Parathyroid adenoma (tissue), 2 donors: ENCODE measurements around the gene DNHD1.
A peak's percentile ranks its signal among the peaks of the same experiment; 100 is the strongest.

Experiments used
- H2AFZ ChIP-seq: fragments of 300-600 bp; sonication (generic); one replicate; pipeline ENCODE4 v1.7.0; 2017; ENCODE audit warnings: antibody characterized with exemption, mild to moderate bottlenecking
- H3K27ac ChIP-seq: fragments of 300-600 bp; sonication (generic); one replicate; pipeline ENCODE4 v1.7.0; 2017
- H3K27me3 ChIP-seq: fragments of 300-600 bp; sonication (generic); one replicate; pipeline ENCODE4 v1.7.0; 2017; ENCODE audit warnings: low read length; ENCODE audit not compliant: control insufficient read depth, insufficient read depth
- H3K36me3 ChIP-seq: fragments of 300-600 bp; sonication (generic); one replicate; pipeline ENCODE4 v1.7.0; 2017; ENCODE audit warnings: low read length; ENCODE audit not compliant: control insufficient read depth, insufficient read depth
- H3K4me1 ChIP-seq: fragments of 300-600 bp; sonication (generic); one replicate; pipeline ENCODE4 v1.7.0; 2017; ENCODE audit warnings: control low read depth
- H3K4me2 ChIP-seq: fragments of 300-600 bp; sonication (generic); one replicate; pipeline ENCODE4 v1.7.0; 2017; ENCODE audit warnings: low read length
- H3K4me3 ChIP-seq: fragments of 300-600 bp; sonication (generic); one replicate; pipeline ENCODE4 v1.7.0; 2017; ENCODE audit warnings: low read depth, low read length
- H3K79me2 ChIP-seq: fragments of 300-600 bp; sonication (generic); one replicate; pipeline ENCODE4 v1.7.0; 2017; ENCODE audit warnings: control low read depth
- H3K9ac ChIP-seq: fragments of 300-600 bp; sonication (generic); one replicate; pipeline ENCODE4 v1.7.0; 2017; ENCODE audit warnings: mild to moderate bottlenecking
- H3K9me3 ChIP-seq: fragments of 300-600 bp; sonication (generic); one replicate; pipeline ENCODE4 v1.7.0; 2017; ENCODE audit warnings: low read length; ENCODE audit not compliant: control insufficient read depth
- TF ChIP-seq, protein P1 (sequence below): fragments of 300-600 bp; sonication (generic); IDR thresholded peaks from one replicate; pipeline ENCODE4 v1.7.0; 2017; ENCODE audit warnings: antibody characterized with exemption, mild to moderate bottlenecking
- donor health status: primary hyperparathyroidism.

The DNHD1 gene

DNA sequence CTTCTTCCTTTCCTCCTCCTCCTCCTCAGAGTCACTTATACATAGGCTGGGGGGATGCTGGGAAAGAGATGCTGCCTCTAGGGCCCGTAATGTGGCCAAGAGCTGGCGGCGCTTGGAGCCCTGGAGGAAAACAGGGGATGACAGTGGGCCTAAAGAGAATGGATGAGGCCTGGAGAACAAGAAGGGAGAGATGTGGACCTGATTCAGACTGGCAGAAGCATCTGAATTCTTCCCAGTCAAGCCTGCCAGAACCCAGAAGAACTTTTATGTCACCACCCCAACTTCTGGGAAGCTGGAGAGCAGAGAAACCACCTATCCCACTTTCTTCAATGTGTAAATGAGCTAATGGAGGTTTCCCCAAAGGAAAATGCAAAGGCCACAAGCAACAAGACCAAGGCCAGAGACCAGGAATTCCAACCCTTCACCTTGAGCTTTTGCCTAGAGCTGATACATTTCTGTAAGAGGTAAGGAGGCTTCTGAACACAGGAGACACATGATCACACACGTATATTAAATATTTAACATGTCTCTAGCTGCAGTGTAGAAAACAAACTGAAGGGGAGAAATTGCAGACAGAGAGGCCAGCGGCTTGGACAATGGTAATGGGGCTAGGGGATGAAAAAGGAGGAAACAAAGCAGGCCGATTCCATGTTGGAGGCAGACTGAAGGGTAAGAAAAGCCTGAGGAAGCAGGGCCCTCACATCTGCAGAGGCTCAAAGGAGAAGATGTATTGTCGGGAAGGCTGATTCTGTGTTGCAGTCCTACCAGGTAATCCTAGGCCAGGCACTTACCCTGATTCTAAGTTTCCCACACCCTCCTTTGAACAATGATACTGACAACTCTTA, 105.2 kb downstream of the DNHD1 start:
- peak overlapping the region; percentile 85 for H3K27ac ChIP-seq

DNA sequence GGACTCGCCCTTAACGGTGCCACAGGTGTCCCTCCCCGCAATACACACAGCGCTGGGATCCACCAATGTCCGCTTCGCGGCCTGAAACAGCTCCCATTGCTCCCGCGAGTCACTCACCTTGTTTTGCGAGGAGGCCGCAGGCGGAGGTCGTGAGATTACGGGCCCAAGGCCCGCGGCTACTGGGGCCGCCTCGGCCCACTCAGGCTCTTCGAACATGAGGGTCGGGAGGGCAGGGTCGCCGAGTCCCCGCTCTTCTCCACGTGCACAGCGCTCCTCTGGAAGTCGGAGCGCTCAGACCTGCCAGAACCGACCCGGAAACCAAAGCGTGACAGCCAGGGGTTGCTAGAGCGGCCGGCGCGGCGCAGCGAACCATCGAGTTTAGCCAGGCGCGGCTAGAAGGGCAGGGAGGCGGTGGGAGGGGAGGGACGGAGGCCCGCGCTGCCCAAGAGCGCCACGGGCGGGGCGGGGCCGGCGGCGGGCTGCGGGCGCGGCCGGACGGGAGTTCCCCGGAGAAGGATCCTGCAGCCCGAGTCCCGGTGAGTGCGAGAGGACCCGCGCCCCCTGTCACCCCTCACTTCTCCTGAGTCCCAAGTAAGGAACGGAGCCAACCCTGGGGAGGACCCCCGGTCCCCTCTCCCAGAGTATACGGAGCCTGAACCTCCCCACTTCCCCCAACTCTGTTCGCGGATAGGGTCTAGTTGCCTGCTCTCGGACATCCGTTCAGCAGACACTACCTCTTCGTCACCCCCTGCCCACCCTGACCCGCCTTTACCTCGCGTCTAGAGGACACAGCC, 106.4 kb downstream of the DNHD1 start, which contains the start of the genes ILK and RRP8:
TSS of gene ILK (plus strand) at position 488 of the 794 bp plus-strand sequence. CDS start 498 bp downstream, outside the sequence.
TSS of gene RRP8 (minus strand) at position 330 of the 794 bp plus-strand sequence. CDS start at position 216, 114 bp downstream.
- H3K79me2 ChIP-seq = peaks cover 20% of the 10 kb centered on the region
- peak within 1 kb of the TSS; percentile 90 for H3K4me3 ChIP-seq
- no peaks in the 10 kb centered on the region for H3K9me3 ChIP-seq
- H3K9ac ChIP-seq = peak within 1 kb of the TSS; percentile 76
- peak within 1 kb of the TSS; percentile 79 for H3K4me2 ChIP-seq
- no peaks in the 10 kb centered on the region for H3K36me3 ChIP-seq
- TF ChIP-seq, protein P1, sequence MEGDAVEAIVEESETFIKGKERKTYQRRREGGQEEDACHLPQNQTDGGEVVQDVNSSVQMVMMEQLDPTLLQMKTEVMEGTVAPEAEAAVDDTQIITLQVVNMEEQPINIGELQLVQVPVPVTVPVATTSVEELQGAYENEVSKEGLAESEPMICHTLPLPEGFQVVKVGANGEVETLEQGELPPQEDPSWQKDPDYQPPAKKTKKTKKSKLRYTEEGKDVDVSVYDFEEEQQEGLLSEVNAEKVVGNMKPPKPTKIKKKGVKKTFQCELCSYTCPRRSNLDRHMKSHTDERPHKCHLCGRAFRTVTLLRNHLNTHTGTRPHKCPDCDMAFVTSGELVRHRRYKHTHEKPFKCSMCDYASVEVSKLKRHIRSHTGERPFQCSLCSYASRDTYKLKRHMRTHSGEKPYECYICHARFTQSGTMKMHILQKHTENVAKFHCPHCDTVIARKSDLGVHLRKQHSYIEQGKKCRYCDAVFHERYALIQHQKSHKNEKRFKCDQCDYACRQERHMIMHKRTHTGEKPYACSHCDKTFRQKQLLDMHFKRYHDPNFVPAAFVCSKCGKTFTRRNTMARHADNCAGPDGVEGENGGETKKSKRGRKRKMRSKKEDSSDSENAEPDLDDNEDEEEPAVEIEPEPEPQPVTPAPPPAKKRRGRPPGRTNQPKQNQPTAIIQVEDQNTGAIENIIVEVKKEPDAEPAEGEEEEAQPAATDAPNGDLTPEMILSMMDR = no peak
- H3K27ac ChIP-seq = peak within 1 kb of the TSS; percentile 85
- peaks cover 10% of the 10 kb centered on the region for H3K4me1 ChIP-seq
- no peaks in the 10 kb centered on the region for H3K27me3 ChIP-seq
- H2AFZ ChIP-seq = peak within 1 kb of the TSS; percentile 85

More for the DNA sequence above, 105.2 kb downstream of the DNHD1 start:
- Histone ChIP-seq H3K27me3 (no peaks in the 10 kb centered on the region), H3K4me3 (peak overlapping the region; percentile 90), H3K79me2 (peaks cover 18% of the 10 kb centered on the region), H3K36me3 (no peaks in the 10 kb centered on the region), H2AFZ (no peak overlapping the region), H3K9ac (no peak overlapping the region), H3K4me1 (peaks cover 10% of the 10 kb centered on the region), H3K9me3 (no peaks in the 10 kb centered on the region), H3K4me2 (peak overlapping the region; percentile 70)
- TF ChIP-seq, protein P1 = no peak

DNA sequence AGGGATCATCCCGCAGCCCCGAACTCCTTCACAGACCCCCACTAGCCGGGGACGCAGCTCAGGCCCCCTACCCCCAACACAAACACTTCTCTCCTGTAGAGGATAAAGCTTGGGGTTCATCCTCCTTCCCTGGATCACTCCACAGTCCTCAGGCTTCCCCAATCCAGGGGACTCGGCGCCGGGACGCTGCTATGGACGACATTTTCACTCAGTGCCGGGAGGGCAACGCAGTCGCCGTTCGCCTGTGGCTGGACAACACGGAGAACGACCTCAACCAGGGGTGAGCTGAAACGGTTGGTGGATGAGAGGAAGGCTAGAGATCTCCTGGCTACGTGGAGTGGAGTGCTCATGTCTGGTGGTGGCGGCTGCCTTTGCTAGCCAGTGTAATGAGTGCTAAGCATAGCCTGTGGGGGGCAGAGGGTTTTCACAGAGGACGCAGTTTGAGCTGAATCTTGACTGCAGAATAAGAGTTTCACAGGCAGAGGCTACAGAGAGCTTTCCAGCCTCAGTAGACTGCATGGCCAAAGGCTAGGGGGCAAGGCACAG, 107.1 kb downstream of the DNHD1 start:
- Histone ChIP-seq H3K9me3 (no peaks in the 10 kb centered on the region), H2AFZ (peak overlapping the region; percentile 83), H3K4me2 (peak overlapping the region; percentile 79), H3K27ac (peak overlapping the region; percentile 85), H3K36me3 (no peaks in the 10 kb centered on the region), H3K27me3 (no peaks in the 10 kb centered on the region), H3K79me2 (peaks cover 20% of the 10 kb centered on the region), H3K4me1 (peaks cover 10% of the 10 kb centered on the region), H3K9ac (peak overlapping the region; percentile 76), H3K4me3 (peak overlapping the region; percentile 90)
- TF ChIP-seq, protein P1 = no peak

DNA sequence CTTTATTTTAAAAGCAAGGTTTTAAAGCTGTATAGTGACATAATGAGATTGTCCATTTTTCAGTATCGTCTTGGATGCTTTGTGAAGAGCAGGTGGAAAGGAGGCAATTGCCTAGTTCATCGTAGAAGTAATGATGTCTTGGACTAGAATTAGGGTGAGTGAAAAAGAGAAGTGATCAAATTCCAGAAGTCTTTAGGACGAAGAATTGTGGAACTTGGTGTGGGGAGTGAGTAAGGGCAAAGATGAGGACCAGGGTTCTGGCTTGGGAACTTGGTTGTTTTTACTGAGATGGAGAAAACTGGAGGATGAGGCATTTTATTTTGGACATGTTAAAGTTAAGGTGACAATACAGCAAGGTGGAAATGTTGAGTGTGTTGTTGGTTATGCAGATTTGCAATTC, 107.7 kb downstream of the DNHD1 start:
- TF ChIP-seq, protein P1 = no peak

More for the DNA sequence above, 107.7 kb downstream of the DNHD1 start:
- H3K4me1 ChIP-seq = peaks cover 10% of the 10 kb centered on the region
- H3K27ac ChIP-seq = peak overlapping the region; percentile 85
- peak overlapping the region; percentile 79 for H3K4me2 ChIP-seq
- H3K9me3 ChIP-seq = no peaks in the 10 kb centered on the region
- H3K9ac ChIP-seq = no peak overlapping the region
- no peaks in the 10 kb centered on the region for H3K27me3 ChIP-seq
- H3K36me3 ChIP-seq = no peaks in the 10 kb centered on the region
- H3K79me2 ChIP-seq = peaks cover 20% of the 10 kb centered on the region
- no peak overlapping the region for H2AFZ ChIP-seq
- H3K4me3 ChIP-seq = peak overlapping the region; percentile 90
